ENCODE data around the gene MAML2.

The MAML2 gene

GRCh38 chr11:96241331-96241841 is 101.6 kb downstream of the MAML2 start:
- no peak for DNase-seq (ENCODE audit: low read depth in 3 of 3)

GRCh38 chr11:96238563-96239135 is 104.3 kb downstream of the MAML2 start:
- no peak for DNase-seq (ENCODE audit: low read depth in 3 of 3)

DNA sequence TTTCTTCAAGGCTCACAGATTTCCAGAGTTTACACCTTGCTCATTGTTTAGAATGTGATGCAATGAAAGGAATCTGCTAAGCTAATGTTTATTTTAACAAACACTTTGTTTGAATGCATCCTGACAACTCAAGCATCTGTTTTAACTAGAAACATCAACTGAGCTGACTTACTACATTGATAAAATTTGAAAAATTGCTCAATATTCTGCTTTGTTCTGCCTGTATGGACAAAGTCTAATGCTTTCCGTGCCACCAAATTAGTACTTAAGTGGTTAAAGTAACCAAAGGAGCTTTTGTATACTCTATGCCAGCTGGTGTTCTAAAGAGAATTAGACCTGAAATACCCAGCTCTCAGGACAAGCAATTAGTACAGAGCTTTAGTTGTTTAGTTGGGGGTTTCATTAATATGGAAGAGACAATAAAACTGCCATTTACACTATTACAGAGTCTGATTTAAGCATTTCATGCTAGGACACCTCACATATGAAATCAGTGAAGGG is 105.2 kb downstream of the MAML2 start:
- DNase-seq (ENCODE audit: low read depth in 3 of 3) = no peak

- DNase-seq (ENCODE audit: low read depth in 3 of 3) = no peak
Measured at GRCh38 chr11:96235751-96236150, 107.2 kb downstream of the MAML2 start.

DNA sequence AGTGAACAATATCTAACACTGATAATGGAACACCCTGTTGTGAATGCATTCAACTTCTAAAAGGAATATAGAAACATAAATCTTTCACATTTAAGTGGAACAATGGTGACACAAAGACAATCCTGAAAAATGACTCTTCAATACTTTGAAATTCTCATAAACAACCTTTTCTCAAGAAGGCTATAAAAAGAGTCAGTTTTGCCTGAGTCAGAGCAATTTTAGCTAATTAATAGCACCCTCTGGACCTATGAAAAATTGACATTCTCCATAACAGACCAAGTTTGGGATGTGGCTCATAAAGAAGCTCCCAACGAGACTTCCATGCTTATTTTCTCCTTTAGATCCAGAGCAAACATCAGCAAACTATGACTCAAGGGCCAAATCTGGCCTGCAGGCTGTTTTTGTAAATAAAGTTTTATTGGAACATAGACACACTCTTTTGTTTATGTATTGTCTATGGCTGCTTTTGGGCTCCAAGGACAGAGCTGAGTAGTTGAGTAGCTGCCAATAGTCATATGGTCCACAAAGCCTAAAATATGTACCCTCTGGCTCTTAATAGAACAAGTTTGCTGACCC is 108.0 kb downstream of the MAML2 start:
- no peak for DNase-seq (ENCODE audit: low read depth in 3 of 3)

DNA sequence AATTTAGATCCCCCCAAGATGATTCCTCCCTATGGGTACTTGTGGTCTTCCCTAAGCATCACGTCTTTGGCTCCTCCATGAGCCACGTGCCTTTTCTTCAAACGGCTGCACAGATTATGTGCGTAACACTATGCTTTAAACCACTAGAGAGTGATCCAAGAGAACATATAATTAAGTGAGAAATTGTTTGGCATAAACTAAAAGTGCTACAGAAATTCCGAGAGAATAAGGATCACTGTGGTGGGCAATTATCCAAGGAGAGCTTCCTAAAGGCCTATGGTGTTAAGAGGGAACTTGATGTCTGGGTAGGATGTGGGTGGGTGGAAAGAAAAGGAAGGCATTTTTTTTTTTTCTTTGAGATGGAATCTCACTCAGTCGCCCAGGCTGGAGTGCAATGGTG is 110.9 kb downstream of the MAML2 start:
- DNase-seq (ENCODE audit: low read depth in 3 of 3) = no peak

DNA sequence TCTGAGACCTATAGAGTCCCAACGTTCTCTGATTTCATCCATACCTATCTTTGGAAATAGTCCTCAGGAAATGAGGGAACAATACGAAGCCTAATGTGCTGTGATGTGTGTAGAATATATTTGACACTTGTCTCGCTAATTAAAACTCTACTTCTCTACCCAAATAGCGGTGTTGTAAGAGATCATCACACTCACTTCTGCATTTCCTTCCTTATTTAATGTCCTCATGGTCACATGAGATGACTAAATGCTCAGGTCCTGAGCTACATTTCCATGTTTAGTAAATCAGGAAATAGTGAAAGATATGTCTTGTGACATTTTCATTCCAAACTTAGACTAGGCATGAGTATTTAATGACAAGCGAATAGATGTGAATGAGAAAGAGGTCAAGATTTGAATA is 112.3 kb downstream of the MAML2 start:
- DNase-seq (ENCODE audit: low read depth in 3 of 3) = no peak

GRCh38 chr11:96229354-96229977 is 113.5 kb downstream of the MAML2 start:
- no peak for DNase-seq (ENCODE audit: low read depth in 3 of 3)

DNA sequence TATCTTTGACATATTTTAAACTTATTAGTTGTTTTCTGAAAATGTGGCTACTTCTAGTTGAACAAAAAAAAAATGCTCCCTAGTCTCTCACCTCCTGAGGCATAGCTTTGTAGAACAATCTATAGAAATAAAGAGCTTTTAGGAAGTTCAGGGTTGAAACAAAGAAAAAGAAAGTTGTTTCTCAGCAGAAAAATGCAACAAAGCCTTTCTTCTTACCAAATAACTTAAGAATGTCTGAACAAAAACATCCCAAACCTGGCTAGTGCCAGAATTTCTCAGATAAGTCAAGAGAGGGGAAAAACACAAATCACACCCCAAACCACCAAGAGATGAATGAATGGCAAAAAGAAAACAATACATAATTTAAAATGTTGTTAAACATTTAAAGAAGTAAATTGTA is 114.1 kb downstream of the MAML2 start:
- no peak for DNase-seq (ENCODE audit: low read depth in 3 of 3)

- no peak for DNase-seq (ENCODE audit: low read depth in 3 of 3)
Measured at GRCh38 chr11:96228473-96228891, 114.5 kb downstream of the MAML2 start.

DNA sequence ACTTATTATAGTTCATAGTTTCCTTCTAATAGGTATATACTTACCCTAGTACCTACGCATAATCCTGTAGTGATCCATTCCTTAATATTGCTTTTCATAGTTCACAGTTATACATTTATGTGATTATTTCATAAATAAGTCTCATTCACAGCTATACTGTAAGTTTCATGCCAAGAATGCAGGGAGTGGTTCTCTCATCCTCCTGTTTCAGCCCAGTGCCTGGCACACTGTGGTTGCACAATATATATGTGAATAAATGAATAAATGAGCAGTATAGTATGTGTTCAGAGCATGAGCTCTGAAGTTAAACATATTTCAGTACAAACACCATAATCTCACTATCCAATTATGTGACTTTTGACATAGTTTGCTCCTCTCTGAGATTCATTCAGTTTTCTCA is 115.8 kb downstream of the MAML2 start:
- DNase-seq (ENCODE audit: low read depth in 3 of 3) = no peak

DNA sequence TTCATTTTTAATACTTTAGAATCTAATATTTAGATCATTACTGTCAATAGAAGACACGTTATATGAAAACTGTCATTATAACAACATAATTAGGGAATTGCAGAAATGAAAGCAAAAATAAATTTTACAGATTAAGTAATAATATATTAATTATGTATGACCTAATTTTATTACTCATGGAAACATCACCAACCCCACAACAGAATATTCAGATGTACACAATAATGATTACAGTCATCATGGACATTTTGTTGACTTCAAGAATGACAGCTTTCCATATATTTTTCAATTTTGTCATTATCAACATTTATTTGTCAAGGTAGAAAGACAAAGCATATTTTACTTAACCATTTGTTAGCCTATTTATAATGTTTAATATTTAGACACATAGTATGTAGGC is 119.9 kb downstream of the MAML2 start:
- no peak for DNase-seq (ENCODE audit: low read depth in 3 of 3)

- no peak for DNase-seq (ENCODE audit: low read depth in 3 of 3)
Measured at GRCh38 chr11:96222102-96222501, 120.9 kb downstream of the MAML2 start.

GRCh38 chr11:96221244-96222070 is 121.5 kb downstream of the MAML2 start:
- no peak for DNase-seq (ENCODE audit: low read depth in 3 of 3)

GRCh38 chr11:96219981-96220623 is 122.9 kb downstream of the MAML2 start:
- no peak for DNase-seq (ENCODE audit: low read depth in 3 of 3)

- no peak for DNase-seq (ENCODE audit: low read depth in 3 of 3)
Measured at GRCh38 chr11:96218901-96219300, 124.1 kb downstream of the MAML2 start.

- DNase-seq (ENCODE audit: low read depth in 3 of 3) = no peak
Measured at GRCh38 chr11:96218006-96218405, 125.0 kb downstream of the MAML2 start.

GRCh38 chr11:96217206-96217605 is 125.8 kb downstream of the MAML2 start:
- no peak for DNase-seq (ENCODE audit: low read depth in 3 of 3)

DNA sequence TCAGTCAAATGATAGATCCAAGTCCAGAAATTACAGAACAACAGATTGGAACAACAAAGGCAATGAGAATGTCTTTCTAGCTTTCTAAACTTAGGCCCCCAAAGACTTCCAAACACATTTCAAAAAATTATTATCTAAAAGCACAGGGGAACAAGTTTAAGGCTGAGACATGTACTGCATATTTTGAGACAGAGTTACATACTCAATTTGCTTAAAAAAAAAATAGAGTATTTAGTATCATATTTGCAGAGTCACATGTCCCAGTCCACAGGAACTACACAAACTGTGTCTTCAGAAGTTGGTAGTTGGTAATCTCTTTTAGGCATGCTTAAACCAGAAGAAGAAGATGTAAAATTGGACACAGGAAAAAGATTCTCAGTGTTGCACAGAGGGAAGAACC is 127.2 kb downstream of the MAML2 start:
- DNase-seq (ENCODE audit: low read depth in 3 of 3) = no peak

DNA sequence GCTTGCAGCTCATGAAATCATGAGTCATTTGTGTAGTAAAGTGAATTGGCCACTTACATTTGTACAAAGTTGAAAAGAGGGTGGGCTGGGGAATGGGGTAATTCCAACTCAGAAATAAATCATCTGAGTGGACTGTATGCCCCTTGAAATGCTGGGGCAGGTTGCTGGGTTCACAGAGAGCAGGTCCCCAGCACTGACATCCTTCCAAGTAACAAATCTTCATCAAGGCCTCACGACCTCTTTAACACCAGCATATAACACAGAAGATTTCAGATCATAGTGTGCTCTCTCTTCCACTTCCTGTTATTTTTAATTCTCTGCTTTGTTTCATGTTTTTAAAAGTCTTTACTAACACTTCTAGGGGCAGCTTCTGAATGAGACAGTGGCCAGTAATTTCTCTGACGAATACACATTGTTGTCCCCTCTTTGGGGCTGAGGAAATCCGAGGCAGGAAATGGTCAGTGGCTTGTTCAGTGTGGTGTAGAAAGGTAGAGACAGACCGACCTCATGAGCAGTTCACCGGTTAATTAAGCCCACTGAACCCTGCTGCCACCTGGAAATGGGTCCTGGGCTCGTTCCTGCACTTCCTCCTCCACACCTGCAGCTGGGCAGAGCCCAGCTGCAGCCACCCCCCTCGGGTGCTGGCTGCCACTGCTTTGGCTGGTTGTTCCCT is 127.7 kb downstream of the MAML2 start:
- no peak for DNase-seq (ENCODE audit: low read depth in 3 of 3)

DNA sequence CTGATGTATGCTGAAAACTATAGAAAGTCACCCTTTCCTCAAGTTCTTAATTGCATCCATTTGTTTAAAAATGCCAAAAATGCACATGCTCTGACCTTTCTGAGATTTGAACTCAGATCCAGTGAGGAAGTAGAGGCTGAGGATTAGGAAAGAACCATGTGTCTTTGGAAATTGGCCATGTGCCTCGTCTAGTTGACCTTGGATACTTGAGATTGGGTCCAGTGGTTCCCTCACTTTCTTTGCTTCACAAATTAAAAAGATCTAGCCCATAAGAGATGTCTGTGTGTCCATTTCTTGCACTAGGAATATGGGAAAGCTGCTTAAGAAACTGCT is 128.3 kb downstream of the MAML2 start:
- no peak for DNase-seq (ENCODE audit: low read depth in 3 of 3)
